ENCODE results near the gene SYDE1. TPM values are rescaled to one million over a fixed set of nuclear protein-coding genes. Genes with fewer than 3 reads are reported as not detected.

SYDE1 gene
- total and polyA plus RNA-seq, 2 of the 4 experiments (the other 2 are of a cell fraction) = 19.4 to 64.9 TPM

GRCh38 chr19:15123900-15124299 is 16.7 kb downstream of the SYDE1 start:
- WGBS, 2 experiments (ENCODE audit: extremely low coverage in 2 of 2, insufficient read length in 1 of 2) = 29% methylated on average over 1 of the region's 5 CpGs; no CpG with 5 or more reads in 1 of the 2 experiments
- no TSS peak for BruUV-seq (replicated peaks)

More at GRCh38 chr19:15123900-15124299, 16.7 kb downstream of the SYDE1 start:
- Histone ChIP-seq H4K5ac (ENCODE audit: low read depth, low read length) (no peak overlapping the region), H3K36me3 (ENCODE audit: control insufficient read depth, insufficient read depth, low read length) (peaks cover 27% of the 10 kb centered on the region), H2AFZ (replicated peaks; ENCODE audit: low read length, poor library complexity) (no peak overlapping the region), H3K4me2 (ENCODE audit: low read depth, low read length) (peak overlapping the region; percentile 88; the same call in 1 of the 2 replicates), H3K18ac (ENCODE audit: low read depth, low read length) (no peak overlapping the region), H2BK20ac (ENCODE audit: low read depth, low read length) (no peak overlapping the region), H3K4me1 (ENCODE audit: control insufficient read depth, insufficient read depth, low read length) (peaks cover 6% of the 10 kb centered on the region), H3K14ac (replicated peaks; ENCODE audit: low read depth, low read length) (no peak overlapping the region), H2BK5ac (ENCODE audit: low read depth, low read length, poor library complexity, severe bottlenecking) (no peak overlapping the region), H2AK5ac (ENCODE audit: low read depth, low read length) (no peak overlapping the region), H3K9me1 (ENCODE audit: insufficient read depth, low read length) (no peaks in the 10 kb centered on the region), H3K27me3 (ENCODE audit: control insufficient read depth, insufficient read depth, low read length) (no peaks in the 10 kb centered on the region), H3K23ac (ENCODE audit: low read depth, low read length) (peak overlapping the region; percentile 86; the same call in 1 of the 2 replicates), H3K9ac (ENCODE audit: low read depth, low read length) (peak overlapping the region; percentile 86; the same call in 1 of the 2 replicates), H2AK9ac (replicated peaks; ENCODE audit: low read depth, low read length, poor library complexity) (peak overlapping the region; percentile 96), H4K20me1 (ENCODE audit: insufficient read depth, low read length) (0 out of 2 replicates have a peak, but pooled peaks cover 3% of the 10 kb centered on the region), H2BK120ac (ENCODE audit: low read depth, low read length) (no peak overlapping the region), H3K9me3 (ENCODE audit: control insufficient read depth, insufficient read depth, low read length) (no peaks in the 10 kb centered on the region; the same call in 1 of the 2 replicates), H2BK15ac (ENCODE audit: low read depth, low read length) (no peak overlapping the region), H3K4ac (ENCODE audit: low read depth, low read length) (no peak overlapping the region; the same call in 1 of the 2 replicates), H4K91ac (ENCODE audit: insufficient read depth, low read depth, low read length) (no peak overlapping the region), H3K56ac (ENCODE audit: extremely low read depth, insufficient read depth, low read length) (no peak overlapping the region), H4K8ac (ENCODE audit: low read depth in 2 of 2, low read length in 2 of 2) (no peak overlapping the region), H3K27ac (ENCODE audit: insufficient read depth, low read length) (no peak overlapping the region), H3K4me3 (ENCODE audit: insufficient read depth, low read depth, low read length) (no peak overlapping the region), H3K79me1 (ENCODE audit: low read depth in 1 of 2, low read length in 2 of 2) (peaks cover 18 to 38% of the 10 kb centered on the region in 2 experiments)
- DNase-seq = no peak
- ChIA-PET CTCF (no interaction called here), POLR2A (ENCODE audit: unreplicated experiment) (interaction anchor here (0.6 to 1.3 kb wide), 2 partner anchors 9 to 12 kb away, joined by 3 read pairs; no protein-coding TSS in a partner anchor)
- intact Hi-C loops (cut with micrococcal nuclease) = no loop called here
- TF ChIP-seq POLR2A (IDR thresholded peaks at IDR 0.05; ENCODE audit: low read depth, low read length) = no peak
- TF ChIP-seq MXI1 (IDR thresholded peaks at IDR 0.05; ENCODE audit: borderline replicate concordance, low read depth, low read length) = no peak
- no peak for TF ChIP-seq MAZ (IDR thresholded peaks at IDR 0.05; ENCODE audit: borderline replicate concordance, low read depth, low read length)
- no peak for ATAC-seq (ENCODE audit: low read depth)
- in situ Hi-C loops (cut with MboI; ENCODE audit: low sequenced_read_pairs) = loop anchor here (25.0 kb wide), 1 partner anchor 1063 kb away; the partner anchor contains the start of genes AP1M1 and FAM32A
- dilution Hi-C loops (cut with HindIII; ENCODE audit: low sequenced_read_pairs, unreplicated experiment) = no loop called here

Data from IMR-90 (cell line).